Measurements from ENCODE around the gene CLIC4.
"Not testable (repeated sequence)": the region's sequence is repeated elsewhere in the genome, so short reads cannot be mapped to it uniquely, and the experiment has no call there.

Gene CLIC4

GRCh38 chr1:24888061-24888970 lies 143.1 kb downstream of the CLIC4 start:
- no peak for DNase-seq
- peaks cover 5% of the 10 kb centered on the region for H3K9me3 ChIP-seq (ENCODE audit: control insufficient read depth, low read length)
- no peak overlapping the region for H3K27ac ChIP-seq (ENCODE audit: insufficient read depth, low read length, poor library complexity, severe bottlenecking)
- H3K4me1 ChIP-seq (ENCODE audit: control insufficient read depth, insufficient read depth, low read length, poor library complexity, severe bottlenecking): no peaks in the 10 kb centered on the region
- H3K27me3 ChIP-seq (replicated peaks; ENCODE audit: control insufficient read depth, insufficient read depth, low read length, poor library complexity, severe bottlenecking): no peaks in the 10 kb centered on the region
- no peaks in the 10 kb centered on the region for H3K36me3 ChIP-seq (ENCODE audit: control insufficient read depth, insufficient read depth, low read length)
- H3K4me3 ChIP-seq (ENCODE audit: insufficient read depth, low read depth, low read length, poor library complexity, severe bottlenecking): no peak overlapping the region

GRCh38 chr1:24888971-24889676 lies 143.9 kb downstream of the CLIC4 start:
- no peak for DNase-seq
- no peak overlapping the region for H3K4me3 ChIP-seq (ENCODE audit: insufficient read depth, low read depth, low read length, poor library complexity, severe bottlenecking)
- H3K27ac ChIP-seq (ENCODE audit: insufficient read depth, low read length, poor library complexity, severe bottlenecking): no peak overlapping the region
- no peaks in the 10 kb centered on the region for H3K4me1 ChIP-seq (ENCODE audit: control insufficient read depth, insufficient read depth, low read length, poor library complexity, severe bottlenecking)
- peaks cover 5% of the 10 kb centered on the region for H3K9me3 ChIP-seq (ENCODE audit: control insufficient read depth, low read length)
- H3K36me3 ChIP-seq (ENCODE audit: control insufficient read depth, insufficient read depth, low read length): no peaks in the 10 kb centered on the region
- no peaks in the 10 kb centered on the region for H3K27me3 ChIP-seq (replicated peaks; ENCODE audit: control insufficient read depth, insufficient read depth, low read length, poor library complexity, severe bottlenecking)

GRCh38 chr1:24890887-24891286 lies 145.6 kb downstream of the CLIC4 start:
- Histone ChIP-seq H3K36me3 (ENCODE audit: control insufficient read depth, insufficient read depth, low read length) (no peaks in the 10 kb centered on the region), H3K27me3 (replicated peaks; ENCODE audit: control insufficient read depth, insufficient read depth, low read length, poor library complexity, severe bottlenecking) (no peaks in the 10 kb centered on the region), H3K27ac (ENCODE audit: insufficient read depth, low read length, poor library complexity, severe bottlenecking) (no peak overlapping the region), H3K9me3 (ENCODE audit: control insufficient read depth, low read length) (peaks cover 5% of the 10 kb centered on the region), H3K4me3 (ENCODE audit: insufficient read depth, low read depth, low read length, poor library complexity, severe bottlenecking) (no peak overlapping the region), H3K4me1 (ENCODE audit: control insufficient read depth, insufficient read depth, low read length, poor library complexity, severe bottlenecking) (no peaks in the 10 kb centered on the region)
- no peak for DNase-seq

- not testable (repeated sequence) for H3K4me1 ChIP-seq (ENCODE audit: control insufficient read depth, insufficient read depth, low read length, poor library complexity, severe bottlenecking); H3K9me3 ChIP-seq (ENCODE audit: control insufficient read depth, low read length); H3K36me3 ChIP-seq (ENCODE audit: control insufficient read depth, insufficient read depth, low read length); DNase-seq; H3K27me3 ChIP-seq (replicated peaks; ENCODE audit: control insufficient read depth, insufficient read depth, low read length, poor library complexity, severe bottlenecking); H3K4me3 ChIP-seq (ENCODE audit: insufficient read depth, low read depth, low read length, poor library complexity, severe bottlenecking); H3K27ac ChIP-seq (ENCODE audit: insufficient read depth, low read length, poor library complexity, severe bottlenecking)
Observed at GRCh38 chr1:24891367-24891766, 146.1 kb downstream of the CLIC4 start.

- DNase-seq: no peak
- Histone ChIP-seq H3K4me3 (ENCODE audit: insufficient read depth, low read depth, low read length, poor library complexity, severe bottlenecking) (no peak overlapping the region), H3K4me1 (ENCODE audit: control insufficient read depth, insufficient read depth, low read length, poor library complexity, severe bottlenecking) (no peaks in the 10 kb centered on the region), H3K36me3 (ENCODE audit: control insufficient read depth, insufficient read depth, low read length) (no peaks in the 10 kb centered on the region), H3K27ac (ENCODE audit: insufficient read depth, low read length, poor library complexity, severe bottlenecking) (no peak overlapping the region), H3K27me3 (replicated peaks; ENCODE audit: control insufficient read depth, insufficient read depth, low read length, poor library complexity, severe bottlenecking) (no peaks in the 10 kb centered on the region), H3K9me3 (ENCODE audit: control insufficient read depth, low read length) (peaks cover 5% of the 10 kb centered on the region)
Observed at GRCh38 chr1:24892188-24893153, 147.2 kb downstream of the CLIC4 start.

- Histone ChIP-seq H3K36me3 (ENCODE audit: control insufficient read depth, insufficient read depth, low read length) (no peaks in the 10 kb centered on the region), H3K4me1 (ENCODE audit: control insufficient read depth, insufficient read depth, low read length, poor library complexity, severe bottlenecking) (no peaks in the 10 kb centered on the region), H3K27me3 (replicated peaks; ENCODE audit: control insufficient read depth, insufficient read depth, low read length, poor library complexity, severe bottlenecking) (no peaks in the 10 kb centered on the region), H3K4me3 (ENCODE audit: insufficient read depth, low read depth, low read length, poor library complexity, severe bottlenecking) (no peak overlapping the region), H3K27ac (ENCODE audit: insufficient read depth, low read length, poor library complexity, severe bottlenecking) (no peak overlapping the region), H3K9me3 (ENCODE audit: control insufficient read depth, low read length) (peaks cover 5% of the 10 kb centered on the region)
- no peak for DNase-seq
Observed at GRCh38 chr1:24893431-24893830, 148.2 kb downstream of the CLIC4 start.
